Panc1 (cell line): Measurements from ENCODE around the gene SLC4A5. TPM values are rescaled to one million over a fixed set of nuclear protein-coding genes. Genes with fewer than 3 reads are reported as not detected.

ENCODE experiments used
- ATAC-seq: fragments of 200-7000 bp; cut with Tn5 transposase; 2 replicates; pipeline ENCODE4 v1.9.1; 2020; ENCODE audit warnings: mild to moderate bottlenecking, moderate library complexity
- BruUV-seq: library from RNA; stranded (reverse); fragments of 400-500 nt; replicated peaks from 2 replicates; lab custom pipeline; 2021; lab: Mats Ljungman, UMichigan
- CTCF ChIA-PET: fragments of 300-600 bp; sonication (Branson Sonifier 250); formaldehyde crosslinking; loops from one replicate; lab custom pipeline; 2022; ENCODE audit warnings: antibody characterized with exemption; lab: Charles Lee
- POLR2A ChIA-PET: fragments of 300-600 bp; sonication (Branson Sonifier 250); formaldehyde crosslinking; loops from one replicate; lab custom pipeline; 2022; ENCODE audit warnings: antibody characterized with exemption; lab: Charles Lee
- DNase-seq: peaks from one replicate; pipeline ENCODE4 v3.0.0-alpha.2; 2010; ENCODE audit warnings: low read depth, low spot score
- H3K27ac ChIP-seq: 2 replicates; pipeline ENCODE4 v1.5.1; 2011; ENCODE audit warnings: mild to moderate bottlenecking, low read length, inconsistent platforms
- H3K27me3 ChIP-seq: fragments of 200-500 bp; sonication (Bioruptor generic); 2 replicates; pipeline ENCODE4 v1.6.0; 2014; ENCODE audit warnings: low read length, inconsistent platforms; ENCODE audit not compliant: control insufficient read depth, insufficient read depth
- H3K36me3 ChIP-seq: fragments of 200-500 bp; sonication (Bioruptor generic); 2 replicates; pipeline ENCODE4 v1.5.1; 2014; ENCODE audit warnings: inconsistent platforms, mild to moderate bottlenecking, low read length, moderate library complexity; ENCODE audit not compliant: control insufficient read depth, insufficient read depth
- H3K4me1 ChIP-seq: 2 replicates; pipeline ENCODE4 v1.5.1; 2011; ENCODE audit warnings: inconsistent platforms, mild to moderate bottlenecking, low read length, moderate library complexity; ENCODE audit not compliant: control insufficient read depth, insufficient read depth
- H3K4me3 ChIP-seq, 2 experiments: 2 replicates each; pipeline ENCODE4 v1.5.1; 2011 to 2012; ENCODE audit warnings: low read depth in 2 of 2, low read length in 2 of 2, mild to moderate bottlenecking in 2 of 2, inconsistent platforms in 1 of 2, moderate library complexity in 1 of 2
- H3K9me3 ChIP-seq: fragments of 200-500 bp; sonication (Bioruptor generic); 2 replicates; pipeline ENCODE4 v1.5.1; 2014; ENCODE audit warnings: low read depth, mild to moderate bottlenecking, inconsistent platforms, low read length, moderate library complexity; ENCODE audit not compliant: control insufficient read depth, insufficient read depth
- CTCF ChIP-seq: fragments of 450-650 bp; IDR thresholded peaks from 2 replicates; pipeline ENCODE4 v1.5.1; 2017; ENCODE audit warnings: mild to moderate bottlenecking
- POLR2AphosphoS5 ChIP-seq: IDR thresholded peaks from 2 replicates; pipeline ENCODE4 v1.6.1; 2012; ENCODE audit warnings: mild to moderate bottlenecking, low read depth, low read length, moderate library complexity
- SIN3A ChIP-seq: IDR thresholded peaks from 2 replicates; pipeline ENCODE4 v1.6.1; 2012; ENCODE audit warnings: low read depth, mild to moderate bottlenecking, low read length, moderate library complexity, borderline replicate concordance; ENCODE audit not compliant: insufficient read depth
- TCF7L2 ChIP-seq: IDR thresholded peaks from 2 replicates; pipeline ENCODE4 v1.6.1; 2011; ENCODE audit warnings: mild to moderate bottlenecking, low read depth, low read length, inconsistent platforms
- in situ Hi-C: cut with HindIII; loops from 2 replicates; pipeline ENCODE4 v1.10.0; 2016; ENCODE audit warnings: low sequenced_read_pairs, low pct_unique_long_range_greater_than_20kb
- intact Hi-C: fragments of 100-400 bp; cut with micrococcal nuclease; formaldehyde crosslinking; loops from one replicate; pipeline ENCODE4 v1.10.0; 2022; ENCODE audit not compliant: unreplicated experiment
- total RNA-seq: library from RNA; stranded (reverse); gene quantifications from one replicate; pipeline ENCODE4 v1.2.1, GENCODE V29; 2021; ENCODE audit not compliant: unreplicated experiment
- TF ChIP-seq, protein P1 (sequence below), 2 experiments: IDR thresholded peaks; 2 replicates each; pipeline ENCODE4 v1.6.1; 2011 to 2012; ENCODE audit warnings: low read depth in 2 of 2, control low read depth in 1 of 2, low read length in 1 of 2, mild to moderate bottlenecking in 1 of 2, moderate library complexity in 1 of 2; ENCODE audit not compliant: insufficient read depth in 1 of 2

The SLC4A5 gene
- total RNA-seq, 1 experiment from 2014 or later = 1.2 TPM

DNA sequence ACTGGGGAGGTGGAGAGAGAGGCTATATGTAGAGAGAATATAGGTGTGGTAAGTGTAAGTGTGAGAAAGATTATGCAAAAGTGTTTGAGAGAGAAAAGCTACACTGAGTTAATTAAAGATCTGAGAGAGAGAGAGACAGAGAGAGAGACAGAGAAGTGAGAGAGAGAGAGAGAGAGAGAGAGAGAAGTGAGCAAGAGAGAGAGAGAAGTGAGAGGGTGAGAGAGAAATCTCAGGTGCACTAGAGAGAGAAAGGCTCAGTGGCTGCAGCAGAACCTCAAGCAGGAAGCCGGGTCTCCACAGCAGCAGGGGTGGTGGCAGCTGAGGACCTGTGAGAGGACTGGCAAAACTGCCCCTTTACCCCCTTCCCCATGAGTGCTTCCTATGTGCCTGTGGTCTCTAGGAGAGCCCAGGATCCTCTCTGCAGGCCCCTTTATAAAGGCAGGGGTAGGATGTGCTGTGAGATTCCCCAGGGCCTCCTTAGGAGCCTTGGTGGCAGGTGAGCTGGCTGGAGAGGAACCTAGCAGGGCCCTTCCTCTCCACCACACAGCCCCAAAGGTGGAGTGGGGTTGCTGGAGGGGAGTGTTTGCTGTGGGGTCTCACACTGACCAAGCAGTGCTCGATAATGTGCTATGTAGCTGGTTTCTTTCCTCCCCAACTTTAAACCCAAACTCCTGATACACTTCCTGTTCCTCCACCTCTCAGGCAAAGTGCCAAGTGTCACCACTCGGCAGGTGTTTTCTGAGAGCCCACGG lies 52.6 kb downstream of the SLC4A5 start:
- ChIA-PET CTCF (interaction anchor here (0.7 kb wide), 1 partner anchor 18 kb away, joined by 4 read pairs; no protein-coding TSS in a partner anchor), POLR2A (no interaction called here)

DNA sequence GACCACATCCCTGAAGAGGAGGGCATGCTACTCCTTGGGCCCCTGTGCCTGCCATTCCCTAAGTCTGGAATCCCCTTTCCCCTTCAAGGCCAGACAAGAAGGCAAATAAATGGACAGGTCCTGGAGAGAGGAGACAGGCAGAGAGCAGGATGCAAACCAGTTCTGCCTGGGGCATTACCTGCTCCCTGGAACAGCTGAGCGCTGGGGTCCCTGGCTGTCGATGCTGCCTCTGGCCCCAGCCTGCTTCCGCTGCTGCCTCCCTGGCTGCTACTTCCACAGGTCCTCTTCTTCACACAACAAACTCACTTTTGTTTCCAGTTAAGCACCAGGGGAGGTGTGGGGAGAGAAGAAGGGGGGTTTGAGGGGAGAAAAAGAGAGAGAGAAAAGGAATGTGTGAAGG lies 53.1 kb downstream of the SLC4A5 start:
- no peak overlapping the region for H3K4me3 ChIP-seq
- BruUV-seq = no TSS peak
- no peak for TF ChIP-seq CTCF
- TF ChIP-seq, protein P1, sequence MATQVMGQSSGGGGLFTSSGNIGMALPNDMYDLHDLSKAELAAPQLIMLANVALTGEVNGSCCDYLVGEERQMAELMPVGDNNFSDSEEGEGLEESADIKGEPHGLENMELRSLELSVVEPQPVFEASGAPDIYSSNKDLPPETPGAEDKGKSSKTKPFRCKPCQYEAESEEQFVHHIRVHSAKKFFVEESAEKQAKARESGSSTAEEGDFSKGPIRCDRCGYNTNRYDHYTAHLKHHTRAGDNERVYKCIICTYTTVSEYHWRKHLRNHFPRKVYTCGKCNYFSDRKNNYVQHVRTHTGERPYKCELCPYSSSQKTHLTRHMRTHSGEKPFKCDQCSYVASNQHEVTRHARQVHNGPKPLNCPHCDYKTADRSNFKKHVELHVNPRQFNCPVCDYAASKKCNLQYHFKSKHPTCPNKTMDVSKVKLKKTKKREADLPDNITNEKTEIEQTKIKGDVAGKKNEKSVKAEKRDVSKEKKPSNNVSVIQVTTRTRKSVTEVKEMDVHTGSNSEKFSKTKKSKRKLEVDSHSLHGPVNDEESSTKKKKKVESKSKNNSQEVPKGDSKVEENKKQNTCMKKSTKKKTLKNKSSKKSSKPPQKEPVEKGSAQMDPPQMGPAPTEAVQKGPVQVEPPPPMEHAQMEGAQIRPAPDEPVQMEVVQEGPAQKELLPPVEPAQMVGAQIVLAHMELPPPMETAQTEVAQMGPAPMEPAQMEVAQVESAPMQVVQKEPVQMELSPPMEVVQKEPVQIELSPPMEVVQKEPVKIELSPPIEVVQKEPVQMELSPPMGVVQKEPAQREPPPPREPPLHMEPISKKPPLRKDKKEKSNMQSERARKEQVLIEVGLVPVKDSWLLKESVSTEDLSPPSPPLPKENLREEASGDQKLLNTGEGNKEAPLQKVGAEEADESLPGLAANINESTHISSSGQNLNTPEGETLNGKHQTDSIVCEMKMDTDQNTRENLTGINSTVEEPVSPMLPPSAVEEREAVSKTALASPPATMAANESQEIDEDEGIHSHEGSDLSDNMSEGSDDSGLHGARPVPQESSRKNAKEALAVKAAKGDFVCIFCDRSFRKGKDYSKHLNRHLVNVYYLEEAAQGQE (IDR thresholded peaks at IDR 0.05; ENCODE audit: insufficient read depth in 1 of 2, low read depth in 2 of 2, low read length in 1 of 2) = no peak
- TF ChIP-seq SIN3A = no peak
- TF ChIP-seq TCF7L2 = no peak
- no peak for TF ChIP-seq POLR2AphosphoS5
- CTCF ChIA-PET = interaction anchor here (0.7 kb wide), 1 partner anchor 19 kb away, joined by 4 read pairs; no protein-coding TSS in a partner anchor
- DNase-seq (no peak), ATAC-seq (no peak)
- H3K27me3 ChIP-seq = 0 out of 2 replicates have a peak, but pooled peaks cover 3% of the 10 kb centered on the region
- H3K27ac ChIP-seq = no peak overlapping the region
- no peaks in the 10 kb centered on the region for H3K9me3 ChIP-seq
- in situ Hi-C loops (no loop called here), intact Hi-C loops (no loop called here)
- no peaks in the 10 kb centered on the region for H3K4me1 ChIP-seq
- no peaks in the 10 kb centered on the region for H3K36me3 ChIP-seq
- POLR2A ChIA-PET = no interaction called here

More for the DNA sequence above, 52.6 kb downstream of the SLC4A5 start:
- Histone ChIP-seq H3K36me3 (no peaks in the 10 kb centered on the region), H3K27me3 (0 out of 2 replicates have a peak, but pooled peaks cover 3% of the 10 kb centered on the region), H3K9me3 (no peaks in the 10 kb centered on the region), H3K4me3 (no peak overlapping the region), H3K27ac (no peak overlapping the region), H3K4me1 (no peaks in the 10 kb centered on the region)
- no peak for DNase-seq
- ATAC-seq = 0 out of 2 replicates have a peak, but pooled peaks have one; percentile 48
- BruUV-seq = no TSS peak
- intact Hi-C loops = no loop called here
- in situ Hi-C loops = no loop called here
- TF ChIP-seq TCF7L2 (no peak), POLR2AphosphoS5 (no peak), CTCF (no peak), SIN3A (no peak)
- TF ChIP-seq, protein P1 (IDR thresholded peaks at IDR 0.05; ENCODE audit: insufficient read depth in 1 of 2, low read depth in 2 of 2, low read length in 1 of 2) = no peak
